T-cell (primary cell): Measurements from ENCODE around the gene APOL6. TPM values are rescaled to one million over a fixed set of nuclear protein-coding genes. Genes with fewer than 3 reads are reported as not detected.

Experiments used
- ATAC-seq, 4 experiments: fragments of 200-7000 bp in 3 of 4; fragments of 150-1000 bp in 1 of 4; cut with Tn5 transposase; replicated peaks in 1 of 4; 1 replicate in 3 of 4; 2 replicates in 1 of 4; pipeline ENCODE4 v1.10.0; 2021; ENCODE audit warnings: moderate library complexity in 3 of 4, mild to moderate bottlenecking in 2 of 4, moderate number of reproducible peaks in 1 of 4
- CTCF ChIA-PET, 2 donors: fragments of 300-600 bp; sonication (Branson Sonifier 250); formaldehyde crosslinking; loops; one replicate each; lab custom pipeline; 2022; ENCODE audit warnings: antibody characterized with exemption in 2 of 2; lab: Charles Lee
- POLR2A ChIA-PET, 2 donors: fragments of 300-600 bp; sonication (Branson Sonifier 250); formaldehyde crosslinking; loops; one replicate each; lab custom pipeline; 2022; ENCODE audit warnings: antibody characterized with exemption in 2 of 2; lab: Charles Lee
- DNase-seq, 35 experiments: peaks; one replicate each; pipeline versions ENCODE4 v3.0.0 to v3.0.0-alpha.2; 2013 to 2023
- H3K27ac ChIP-seq: one replicate; pipeline ENCODE4 v1.5.1; 2013; ENCODE audit warnings: low read length
- H3K27me3 ChIP-seq, 2 experiments: replicated peaks in 1 of 2; 1 replicate in 1 of 2; 2 replicates in 1 of 2; pipeline versions ENCODE4 v1.6.1 to v1.7.0; 2013; ENCODE audit warnings: low read length in 1 of 2, mixed read lengths in 1 of 2; ENCODE audit not compliant: control insufficient read depth in 2 of 2, insufficient read depth in 2 of 2; ENCODE audit errors: extremely low read depth in 1 of 2
- H3K36me3 ChIP-seq, 2 donors: 1 replicate in 1 of 2; 2 replicates in 1 of 2; pipeline versions ENCODE4 v1.6.1 to v1.7.0; 2013; ENCODE audit warnings: low read length in 1 of 2; ENCODE audit not compliant: control insufficient read depth in 2 of 2, insufficient read depth in 1 of 2; ENCODE audit errors: extremely low read depth in 1 of 2
- H3K4me1 ChIP-seq, 2 experiments: 1 replicate in 1 of 2; 2 replicates in 1 of 2; pipeline versions ENCODE4 v1.6.1 to v1.7.0; 2013; ENCODE audit warnings: low read length in 2 of 2, mixed read lengths in 1 of 2; ENCODE audit not compliant: insufficient read depth in 2 of 2, control insufficient read depth in 1 of 2; ENCODE audit errors: extremely low read depth in 1 of 2
- H3K4me3 ChIP-seq, 2 donors: 1 replicate in 1 of 2; 2 replicates in 1 of 2; pipeline versions ENCODE4 v1.5.1 to v1.7.0; 2013; ENCODE audit warnings: mild to moderate bottlenecking in 2 of 2, low read length in 1 of 2, moderate library complexity in 1 of 2; ENCODE audit not compliant: control insufficient read depth in 1 of 2; ENCODE audit errors: extremely low read depth in 1 of 2
- H3K9me3 ChIP-seq: 2 replicates; pipeline ENCODE4 v1.7.0; 2013
- H3K27ac Mint-ChIP-seq, 2 donors: one replicate each; pipeline ENCODE4 v1.8.0; 2020 to 2021; ENCODE audit warnings: mild to moderate bottlenecking in 2 of 2, mixed read lengths in 2 of 2
- H3K27me3 Mint-ChIP-seq, 2 donors: one replicate each; pipeline ENCODE4 v1.8.0; 2021 to 2022; ENCODE audit warnings: mixed read lengths in 2 of 2
- H3K36me3 Mint-ChIP-seq: one replicate; pipeline ENCODE4 v1.8.0; 2021; ENCODE audit warnings: mixed read lengths
- H3K4me1 Mint-ChIP-seq, 3 donors: one replicate each; pipeline ENCODE4 v1.8.0; 2020 to 2022; ENCODE audit warnings: mixed read lengths in 3 of 3, mild to moderate bottlenecking in 1 of 3
- H3K4me3 Mint-ChIP-seq, 3 donors: one replicate each; pipeline ENCODE4 v1.8.0; 2020 to 2022; ENCODE audit warnings: mild to moderate bottlenecking in 3 of 3, mixed read lengths in 3 of 3, moderate library complexity in 3 of 3
- H3K9me3 Mint-ChIP-seq, 3 donors: one replicate each; pipeline ENCODE4 v1.8.0; 2020 to 2022; ENCODE audit warnings: mixed read lengths in 3 of 3
- WGBS: methylation state at CpG from one replicate; pipeline ENCODE4 v1.1.5; 2013; ENCODE audit warnings: missing lambda C conversion rate; ENCODE audit not compliant: insufficient coverage; 5-methylcytosine and 5-hydroxymethylcytosine counted together
- total RNA-seq, 35 experiments: library from RNA in 6 of 35; stranded (reverse) in 6 of 35; fragments of 120-200 nt in 1 of 35; gene quantifications; one replicate each; pipeline versions ENCODE4 v1.2.1 to v1.2.4 and lab custom pipeline; 2013 to 2026

Gene APOL6
- total RNA-seq, 5 donors from 2014 or later (not counting 1 experiment from before 2014, with no cell fraction given): 47.5 to 55.7 (median 52.3) TPM

- H3K9me3 ChIP-seq: no peaks in the 10 kb centered on the region
- Mint-ChIP-seq H3K4me3 (no peak overlapping the region), H3K27me3 (peaks cover 12 to 22% of the 10 kb centered on the region in 2 donors), H3K36me3 (no peaks in the 10 kb centered on the region), H3K27ac (no peak overlapping the region), H3K4me1 (no peaks in the 10 kb centered on the region), H3K9me3 (no peaks in the 10 kb centered on the region)
- no peak for DNase-seq
- ChIA-PET CTCF (no interaction called here), POLR2A (no interaction called here)
- no peak for ATAC-seq
- 3% methylated on average over 4 of the region's 9 CpGs for WGBS
- H3K27ac ChIP-seq: no peak overlapping the region
- peaks cover 0 to 30% of the 10 kb centered on the region in 2 experiments for H3K27me3 ChIP-seq
- H3K4me1 ChIP-seq: no peaks in the 10 kb centered on the region
- no peaks in the 10 kb centered on the region for H3K36me3 ChIP-seq
- H3K4me3 ChIP-seq: no peak overlapping the region
Observed at GRCh38 chr22:35604621-35605368, 43.5 kb upstream of the APOL6 start.

DNA sequence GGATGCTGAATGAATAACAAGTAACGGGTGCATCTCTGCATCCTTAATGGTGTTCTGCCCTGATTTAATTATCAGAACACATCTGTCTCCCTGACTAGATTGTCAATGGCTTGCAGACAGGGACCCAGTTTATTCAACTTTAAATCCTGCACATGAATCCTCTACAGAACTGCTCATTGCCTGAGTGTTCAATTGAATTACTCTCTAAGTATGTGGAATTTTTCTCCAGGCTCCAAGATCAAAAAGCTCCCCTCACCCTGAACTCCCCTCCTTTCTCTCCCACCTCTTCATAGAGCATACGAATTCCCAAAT lies 42.9 kb upstream of the APOL6 start:
- H3K27ac Mint-ChIP-seq: no peak overlapping the region
- H3K27ac ChIP-seq: no peak overlapping the region
- H3K27me3 Mint-ChIP-seq: peaks cover 16 to 22% of the 10 kb centered on the region in 2 donors
- H3K9me3 Mint-ChIP-seq: no peaks in the 10 kb centered on the region
- DNase-seq: no peak
- WGBS: 60% methylated on average over 1 of the region's 2 CpGs
- H3K4me3 Mint-ChIP-seq: no peak overlapping the region
- ATAC-seq: no peak
- peaks cover 0 to 35% of the 10 kb centered on the region in 2 experiments for H3K27me3 ChIP-seq
- H3K9me3 ChIP-seq: no peaks in the 10 kb centered on the region
- ChIA-PET CTCF (no interaction called here), POLR2A (no interaction called here)
- no peak overlapping the region for H3K4me3 ChIP-seq
- H3K4me1 ChIP-seq: no peaks in the 10 kb centered on the region
- H3K36me3 ChIP-seq: no peaks in the 10 kb centered on the region
- H3K36me3 Mint-ChIP-seq: no peaks in the 10 kb centered on the region
- no peaks in the 10 kb centered on the region for H3K4me1 Mint-ChIP-seq

DNA sequence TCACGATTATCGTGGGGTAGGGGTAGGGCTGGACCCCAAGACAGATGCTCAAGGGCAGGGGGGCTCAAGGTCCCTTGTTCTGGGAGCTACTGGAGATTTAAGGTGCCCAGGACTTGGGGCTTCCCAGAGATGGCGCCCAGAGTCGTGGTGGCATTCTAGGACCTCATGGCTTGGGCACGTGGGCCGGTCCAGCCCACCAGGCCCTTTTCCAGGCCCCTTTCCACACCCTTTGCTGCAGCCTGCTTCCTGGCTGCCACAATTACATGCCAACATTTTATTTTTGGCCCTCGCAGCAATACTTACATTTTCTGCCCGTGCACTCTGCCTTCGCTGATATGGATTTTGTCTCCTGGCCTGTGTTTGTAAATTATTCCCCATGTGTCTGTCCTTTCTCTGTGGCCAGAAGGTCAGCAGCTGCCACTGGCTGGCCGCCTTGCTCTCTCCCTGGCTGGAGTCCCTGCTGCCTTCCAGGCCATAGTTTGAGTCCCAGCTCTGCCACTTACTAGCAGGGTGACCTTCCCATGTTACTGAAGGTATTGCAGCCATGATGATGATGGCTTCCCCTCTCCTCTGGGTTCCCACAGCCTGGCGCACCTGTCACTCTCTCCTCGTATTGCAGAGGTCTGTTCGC lies 42.3 kb upstream of the APOL6 start:
- no peaks in the 10 kb centered on the region for H3K9me3 Mint-ChIP-seq
- Histone ChIP-seq H3K9me3 (no peaks in the 10 kb centered on the region), H3K4me3 (no peak overlapping the region), H3K4me1 (no peaks in the 10 kb centered on the region), H3K27me3 (peaks cover 0 to 38% of the 10 kb centered on the region in 2 experiments), H3K36me3 (no peaks in the 10 kb centered on the region), H3K27ac (no peak overlapping the region)
- DNase-seq (no peak), ATAC-seq (no peak)
- WGBS: 83% methylated on average over 13 of the region's 13 CpGs
- POLR2A ChIA-PET: no interaction called here
- CTCF ChIA-PET: no interaction called here
- no peak overlapping the region for H3K4me3 Mint-ChIP-seq
- H3K36me3 Mint-ChIP-seq: no peaks in the 10 kb centered on the region
- no peak overlapping the region for H3K27ac Mint-ChIP-seq
- peaks cover 20 to 25% of the 10 kb centered on the region in 2 donors for H3K27me3 Mint-ChIP-seq
- no peaks in the 10 kb centered on the region for H3K4me1 Mint-ChIP-seq

GRCh38 chr22:35606916-35607315 lies 41.3 kb upstream of the APOL6 start:
- H3K27me3 ChIP-seq: peaks cover 0 to 46% of the 10 kb centered on the region in 2 experiments
- no peak overlapping the region for H3K27ac ChIP-seq

DNA sequence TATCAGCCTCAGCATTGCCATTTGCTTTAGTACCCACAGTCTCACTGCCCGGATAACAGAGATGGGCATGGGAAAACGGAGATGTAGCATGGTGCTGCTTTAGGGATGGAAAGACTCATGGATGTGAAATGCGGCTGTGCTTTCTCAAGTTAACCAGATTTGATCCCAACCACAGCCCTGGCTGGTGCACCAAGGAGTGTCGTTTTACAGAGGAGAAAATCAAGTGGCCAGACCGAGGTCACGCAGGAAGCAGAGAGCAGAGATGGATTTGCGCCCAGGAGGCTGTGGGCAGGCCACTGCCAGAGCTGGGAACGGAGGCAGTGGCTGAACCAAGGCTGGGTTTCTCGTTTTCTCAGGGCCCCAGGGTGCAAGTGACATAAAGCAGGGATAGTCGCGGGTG lies 40.2 kb upstream of the APOL6 start:
- ChIA-PET POLR2A (no interaction called here), CTCF (no interaction called here)
- ATAC-seq (no peak), DNase-seq (no peak)
- Mint-ChIP-seq H3K27me3 (peaks cover 21 to 26% of the 10 kb centered on the region in 2 donors), H3K9me3 (no peaks in the 10 kb centered on the region), H3K4me3 (no peak overlapping the region), H3K27ac (no peak overlapping the region), H3K36me3 (no peaks in the 10 kb centered on the region), H3K4me1 (peaks cover 0 to 5% (median 4%) of the 10 kb centered on the region in 3 donors)
- WGBS: 76% methylated on average over 9 of the region's 11 CpGs
- Histone ChIP-seq H3K9me3 (no peaks in the 10 kb centered on the region), H3K4me3 (no peak overlapping the region), H3K36me3 (no peaks in the 10 kb centered on the region), H3K4me1 (peaks cover 0 to 5% of the 10 kb centered on the region in 2 experiments), H3K27me3 (peaks cover 0 to 46% of the 10 kb centered on the region in 2 experiments), H3K27ac (no peak overlapping the region)

More at GRCh38 chr22:35606916-35607315, 41.3 kb upstream of the APOL6 start:
- H3K9me3 Mint-ChIP-seq: no peaks in the 10 kb centered on the region
- peaks cover 21 to 26% of the 10 kb centered on the region in 2 donors for H3K27me3 Mint-ChIP-seq
- ATAC-seq: no peak
- POLR2A ChIA-PET: no interaction called here
- no peak overlapping the region for H3K4me3 Mint-ChIP-seq
- H3K4me1 Mint-ChIP-seq: peaks cover 0 to 2% (median 2%) of the 10 kb centered on the region in 3 donors
- Histone ChIP-seq H3K4me1 (peaks cover 0 to 5% of the 10 kb centered on the region in 2 experiments), H3K36me3 (no peaks in the 10 kb centered on the region), H3K9me3 (no peaks in the 10 kb centered on the region), H3K4me3 (no peak overlapping the region)
- H3K36me3 Mint-ChIP-seq: no peaks in the 10 kb centered on the region
- CTCF ChIA-PET: no interaction called here
- WGBS: 89% methylated on average over 5 of the region's 8 CpGs
- H3K27ac Mint-ChIP-seq: no peak overlapping the region
- no peak for DNase-seq

- 88% methylated on average over 9 of the region's 9 CpGs for WGBS
- DNase-seq: no peak
- CTCF ChIA-PET: no interaction called here
- H3K27me3 Mint-ChIP-seq: peaks cover 21 to 26% of the 10 kb centered on the region in 2 donors
- H3K27ac Mint-ChIP-seq: no peak overlapping the region
- POLR2A ChIA-PET: no interaction called here
- no peaks in the 10 kb centered on the region for H3K36me3 Mint-ChIP-seq
- Histone ChIP-seq H3K27ac (no peak overlapping the region), H3K27me3 (peaks cover 0 to 46% of the 10 kb centered on the region in 2 experiments), H3K4me3 (no peak overlapping the region), H3K36me3 (no peaks in the 10 kb centered on the region), H3K9me3 (no peaks in the 10 kb centered on the region), H3K4me1 (peaks cover 0 to 5% of the 10 kb centered on the region in 2 experiments)
- H3K4me3 Mint-ChIP-seq: no peak overlapping the region
- peaks cover 0 to 5% (median 4%) of the 10 kb centered on the region in 3 donors for H3K4me1 Mint-ChIP-seq
- no peak for ATAC-seq
- H3K9me3 Mint-ChIP-seq: no peaks in the 10 kb centered on the region
Observed at GRCh38 chr22:35609261-35609660, 39.0 kb upstream of the APOL6 start.
